IMR-90 (cell line): ENCODE data around the gene TSPAN17. TPM values are rescaled to one million over a fixed set of nuclear protein-coding genes. Genes with fewer than 3 reads are reported as not detected.

Experiments
- ATAC-seq: fragments of 200-7000 bp; cut with Tn5 transposase; 2 replicates; pipeline ENCODE4 v1.9.1; 2020; ENCODE audit warnings: low read depth, mild to moderate bottlenecking, moderate library complexity
- BruUV-seq: library from RNA; stranded (reverse); fragments of 400-500 nt; replicated peaks from 2 replicates; lab custom pipeline; 2021; lab: Mats Ljungman, UMichigan
- CTCF ChIA-PET: fragments of 300-600 bp; formaldehyde crosslinking; extraction: SDS; loops from one replicate; lab custom pipeline; 2021; ENCODE audit warnings: antibody characterized with exemption; lab: Yijun Ruan, JAX
- POLR2A ChIA-PET: fragments of 300-600 bp; sonication (Branson Sonifier 250); formaldehyde crosslinking; loops from one replicate; lab custom pipeline; 2022; ENCODE audit warnings: antibody characterized with exemption; ENCODE audit not compliant: unreplicated experiment; lab: Charles Lee
- DNase-seq: peaks from one replicate; pipeline ENCODE4 v3.0.0; 2013
- H2AFZ ChIP-seq: replicated peaks from 2 replicates; pipeline ENCODE3; 2013; ENCODE audit warnings: low read length, mild to moderate bottlenecking; ENCODE audit not compliant: poor library complexity
- H2AK5ac ChIP-seq: 2 replicates; pipeline ENCODE4 v1.6.1; 2013; ENCODE audit warnings: low read depth, low read length, inconsistent platforms
- H2AK9ac ChIP-seq: replicated peaks from 2 replicates; pipeline ENCODE3; 2013; ENCODE audit warnings: mild to moderate bottlenecking, low read depth, low read length, moderate library complexity; ENCODE audit not compliant: poor library complexity
- H2BK120ac ChIP-seq: 2 replicates; pipeline ENCODE4 v1.6.1; 2013; ENCODE audit warnings: low read depth, low read length, inconsistent platforms
- H2BK15ac ChIP-seq: 3 replicates; pipeline ENCODE4 v1.6.1; 2013; ENCODE audit warnings: low read depth, low read length, inconsistent platforms
- H2BK20ac ChIP-seq: 2 replicates; pipeline ENCODE4 v1.6.1; 2013; ENCODE audit warnings: low read depth, mild to moderate bottlenecking, inconsistent platforms, low read length, moderate library complexity
- H2BK5ac ChIP-seq: 2 replicates; pipeline ENCODE4 v1.6.1; 2013; ENCODE audit warnings: mild to moderate bottlenecking, low read depth, low read length, inconsistent platforms; ENCODE audit not compliant: poor library complexity, severe bottlenecking
- H3K14ac ChIP-seq: replicated peaks from 2 replicates; pipeline ENCODE4 v1.6.1; 2013; ENCODE audit warnings: low read depth, low read length, inconsistent platforms
- H3K18ac ChIP-seq: 2 replicates; pipeline ENCODE4 v1.6.1; 2013; ENCODE audit warnings: low read depth, low read length, control low read depth
- H3K23ac ChIP-seq: 2 replicates; pipeline ENCODE4 v1.6.1; 2013; ENCODE audit warnings: low read depth, low read length, inconsistent platforms
- H3K27ac ChIP-seq: 2 replicates; pipeline ENCODE4 v1.5.1; 2013; ENCODE audit warnings: mild to moderate bottlenecking, control low read depth, low read length; ENCODE audit not compliant: insufficient read depth
- H3K27me3 ChIP-seq: 2 replicates; pipeline ENCODE4 v1.6.1; 2013; ENCODE audit warnings: low read length; ENCODE audit not compliant: control insufficient read depth, insufficient read depth
- H3K36me3 ChIP-seq: 2 replicates; pipeline ENCODE4 v1.6.1; 2013; ENCODE audit warnings: low read length, mixed read lengths; ENCODE audit not compliant: control insufficient read depth, insufficient read depth
- H3K4ac ChIP-seq: 2 replicates; pipeline ENCODE4 v1.6.1; 2013; ENCODE audit warnings: low read depth, low read length, inconsistent platforms
- H3K4me1 ChIP-seq: 2 replicates; pipeline ENCODE4 v1.6.1; 2013; ENCODE audit warnings: low read length, mixed read lengths; ENCODE audit not compliant: control insufficient read depth, insufficient read depth
- H3K4me2 ChIP-seq: 2 replicates; pipeline ENCODE4 v1.6.1; 2013; ENCODE audit warnings: low read depth, mild to moderate bottlenecking, control low read depth, low read length, moderate library complexity
- H3K4me3 ChIP-seq: 2 replicates; pipeline ENCODE4 v1.5.1; 2013; ENCODE audit warnings: low read depth, mild to moderate bottlenecking, control low read depth, low read length, moderate library complexity; ENCODE audit not compliant: insufficient read depth
- H3K56ac ChIP-seq: 2 replicates; pipeline ENCODE4 v1.6.1; 2013; ENCODE audit warnings: low read length, inconsistent platforms; ENCODE audit not compliant: insufficient read depth; ENCODE audit errors: extremely low read depth
- H3K79me1 ChIP-seq, 2 experiments: 2 replicates each; pipeline ENCODE4 v1.6.1; 2013; ENCODE audit warnings: low read length in 2 of 2, inconsistent platforms in 1 of 2, low read depth in 1 of 2
- H3K9ac ChIP-seq: 2 replicates; pipeline ENCODE4 v1.6.1; 2013; ENCODE audit warnings: low read depth, low read length, control low read depth
- H3K9me1 ChIP-seq: 2 replicates; pipeline ENCODE4 v1.6.1; 2013; ENCODE audit warnings: low read length, inconsistent platforms; ENCODE audit not compliant: insufficient read depth
- H3K9me3 ChIP-seq: 2 replicates; pipeline ENCODE4 v1.6.1; 2013; ENCODE audit warnings: low read length; ENCODE audit not compliant: control insufficient read depth, insufficient read depth
- H4K20me1 ChIP-seq: 2 replicates; pipeline ENCODE4 v1.6.1; 2013; ENCODE audit warnings: low read length, inconsistent platforms; ENCODE audit not compliant: insufficient read depth
- H4K5ac ChIP-seq: 2 replicates; pipeline ENCODE4 v1.6.1; 2013; ENCODE audit warnings: mild to moderate bottlenecking, low read depth, low read length, control low read depth
- H4K8ac ChIP-seq, 2 experiments: 2 replicates each; pipeline ENCODE4 v1.6.1; 2013; ENCODE audit warnings: low read depth in 2 of 2, low read length in 2 of 2, control low read depth in 1 of 2, inconsistent platforms in 1 of 2
- H4K91ac ChIP-seq: 2 replicates; pipeline ENCODE4 v1.6.1; 2013; ENCODE audit warnings: low read depth, low read length, inconsistent platforms; ENCODE audit not compliant: insufficient read depth
- BHLHE40 ChIP-seq: fragments of 150-350 bp; IDR thresholded peaks from 2 replicates; pipeline ENCODE4 v1.6.1; 2016; ENCODE audit warnings: mild to moderate bottlenecking, low read depth, low read length
- CEBPB ChIP-seq: IDR thresholded peaks from 2 replicates; pipeline ENCODE4 v1.6.1; 2012; ENCODE audit warnings: low read depth, low read length, improper control_type of control experiment
- CHD1 ChIP-seq: IDR thresholded peaks from 2 replicates; pipeline ENCODE4 v1.6.1; 2012; ENCODE audit warnings: low read depth, low read length, improper control_type of control experiment
- FOS ChIP-seq: fragments of 150-350 bp; IDR thresholded peaks from 2 replicates; pipeline ENCODE4 v1.6.1; 2016; ENCODE audit warnings: low read depth, low read length
- MAFK ChIP-seq: IDR thresholded peaks from 2 replicates; pipeline ENCODE4 v1.6.1; 2012; ENCODE audit warnings: low read depth, low read length, improper control_type of control experiment
- MAZ ChIP-seq: IDR thresholded peaks from 2 replicates; pipeline ENCODE4 v1.6.1; 2012; ENCODE audit warnings: low read depth, mild to moderate bottlenecking, low read length, improper control_type of control experiment, moderate library complexity, borderline replicate concordance
- MXI1 ChIP-seq: IDR thresholded peaks from 2 replicates; pipeline ENCODE4 v1.6.1; 2012; ENCODE audit warnings: low read depth, mild to moderate bottlenecking, low read length, moderate library complexity, borderline replicate concordance
- NFE2L2 ChIP-seq: fragments of 150-350 bp; IDR thresholded peaks from 2 replicates; pipeline ENCODE4 v1.6.1; 2016; ENCODE audit warnings: low read depth, mild to moderate bottlenecking, low read length
- POLR2A ChIP-seq: IDR thresholded peaks from 2 replicates; pipeline ENCODE4 v1.6.1; 2012; ENCODE audit warnings: mild to moderate bottlenecking, low read depth, low read length
- RAD21 ChIP-seq: IDR thresholded peaks from 2 replicates; pipeline ENCODE4 v1.6.1; 2012; ENCODE audit warnings: low read length, improper control_type of control experiment
- RCOR1 ChIP-seq: IDR thresholded peaks from 2 replicates; pipeline ENCODE4 v1.6.1; 2012; ENCODE audit warnings: mild to moderate bottlenecking, low read length, improper control_type of control experiment; ENCODE audit not compliant: insufficient replicate concordance
- RFX5 ChIP-seq: IDR thresholded peaks from 2 replicates; pipeline ENCODE4 v1.8.0; 2012; ENCODE audit warnings: low read depth, mild to moderate bottlenecking, low read length, moderate library complexity
- SMC3 ChIP-seq: fragments of 150-350 bp; IDR thresholded peaks from 2 replicates; pipeline ENCODE4 v1.6.1; 2016; ENCODE audit warnings: low read depth, mild to moderate bottlenecking, antibody characterized with exemption, low read length, moderate library complexity
- WGBS, 2 experiments: methylation state at CpG; one replicate each; pipeline versions ENCODE4 v1.1.5 to v1.1.7; 2013; ENCODE audit warnings: missing lambda C conversion rate in 2 of 2; ENCODE audit not compliant: insufficient read length in 1 of 2; ENCODE audit errors: extremely low coverage in 2 of 2; 5-methylcytosine and 5-hydroxymethylcytosine counted together
- dilution Hi-C: fragments of 300-500 bp; cut with HindIII; formaldehyde crosslinking; loops from one replicate; pipeline ENCODE4 v1.14.3; 2018; ENCODE audit warnings: low sequenced_read_pairs; ENCODE audit not compliant: unreplicated experiment
- in situ Hi-C: fragments of 300-500 bp; cut with MboI; formaldehyde crosslinking; loops from 3 replicates; pipeline ENCODE4 v1.14.3; 2019; ENCODE audit warnings: low sequenced_read_pairs, inconsistent platforms, mixed read lengths
- intact Hi-C: fragments of 100-400 bp; cut with micrococcal nuclease; formaldehyde crosslinking; loops from 2 replicates; pipeline ENCODE4 v1.10.0; 2022
- polyA plus RNA-seq, 3 experiments: library from polyadenylated mRNA; depleted of rRNA; stranded (reverse); fragments of >200 nt; gene quantifications; 2 replicates each; pipeline ENCODE4 v1.2.3, GENCODE V29; 2012; ENCODE audit warnings: low replicate concordance in 1 of 3
- total RNA-seq: library from RNA; depleted of rRNA; stranded (reverse); fragments of >200 nt; gene quantifications from 2 replicates; pipeline ENCODE4 v1.2.3, GENCODE V29; 2012
- TF ChIP-seq, protein P1 (sequence below): fragments of 150-350 bp; IDR thresholded peaks from 2 replicates; pipeline ENCODE4 v1.6.1; 2017; ENCODE audit warnings: mild to moderate bottlenecking, antibody characterized with exemption, low read length, low read depth
- TF ChIP-seq, protein P2 (sequence below): conservative IDR thresholded peaks from 2 replicates; pipeline ENCODE4 v1.5.1; 2012; ENCODE audit warnings: mild to moderate bottlenecking, low read depth, low read length, improper control_type of control experiment
- TF ChIP-seq, protein P3 (sequence below): fragments of 150-350 bp; IDR thresholded peaks from 2 replicates; pipeline ENCODE4 v1.6.1; 2016; ENCODE audit warnings: low read depth, mild to moderate bottlenecking, low read length, moderate library complexity, borderline replicate concordance

The TSPAN17 gene
- total and polyA plus RNA-seq, 2 of the 4 experiments (the other 2 are of a cell fraction): 34.2 to 41.6 TPM

DNA sequence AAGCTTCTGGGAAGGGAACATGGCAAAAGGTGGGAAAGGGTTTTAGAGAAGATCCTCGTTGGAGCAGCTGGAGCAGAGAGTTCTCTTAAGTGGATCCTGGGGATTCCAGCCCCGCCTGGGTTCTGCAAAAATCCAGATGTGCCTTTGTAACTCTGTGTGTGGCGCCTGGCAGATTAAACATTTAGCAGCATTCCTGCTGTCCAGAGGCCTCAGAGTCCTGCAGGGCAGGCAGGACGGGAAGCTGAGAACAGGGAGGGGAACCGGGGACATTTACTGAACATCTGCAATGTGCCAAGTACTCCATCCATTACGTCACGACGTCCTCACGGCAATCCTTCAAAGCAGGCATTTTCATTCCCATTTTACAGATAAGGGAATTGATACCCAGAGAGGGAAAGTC, 10.9 kb upstream of the TSPAN17 start:
- no peaks in the 10 kb centered on the region for H3K36me3 ChIP-seq
- peaks cover 5% of the 10 kb centered on the region for H3K9me3 ChIP-seq
- H2BK15ac ChIP-seq: no peak overlapping the region
- no peak overlapping the region for H3K4ac ChIP-seq
- no peaks in the 10 kb centered on the region for H3K9me1 ChIP-seq
- no peak overlapping the region for H4K5ac ChIP-seq
- peaks cover 70% of the 10 kb centered on the region for H3K27me3 ChIP-seq
- dilution Hi-C loops: no loop called here
- no peak overlapping the region for H3K23ac ChIP-seq
- H3K14ac ChIP-seq: no peak overlapping the region
- H3K4me3 ChIP-seq: no peak overlapping the region
- no peaks in the 10 kb centered on the region; the same call in 1 of the 2 replicates for H3K4me1 ChIP-seq
- no peak overlapping the region for H2AK9ac ChIP-seq
- no peaks in the 10 kb centered on the region for H4K20me1 ChIP-seq
- no peak overlapping the region for H3K27ac ChIP-seq
- no peaks in the 10 kb centered on the region for H3K79me1 ChIP-seq
- H2AK5ac ChIP-seq: no peak overlapping the region
- in situ Hi-C loops: no loop called here
- no peak overlapping the region for H3K9ac ChIP-seq
- TF ChIP-seq MAFK (no peak), NFE2L2 (no peak), POLR2A (no peak), BHLHE40 (no peak), CEBPB (no peak), CHD1 (no peak), MAZ (no peak), RFX5 (no peak), RAD21 (no peak), RCOR1 (no peak), MXI1 (no peak), FOS (no peak), SMC3 (no peak)
- TF ChIP-seq, protein P1, sequence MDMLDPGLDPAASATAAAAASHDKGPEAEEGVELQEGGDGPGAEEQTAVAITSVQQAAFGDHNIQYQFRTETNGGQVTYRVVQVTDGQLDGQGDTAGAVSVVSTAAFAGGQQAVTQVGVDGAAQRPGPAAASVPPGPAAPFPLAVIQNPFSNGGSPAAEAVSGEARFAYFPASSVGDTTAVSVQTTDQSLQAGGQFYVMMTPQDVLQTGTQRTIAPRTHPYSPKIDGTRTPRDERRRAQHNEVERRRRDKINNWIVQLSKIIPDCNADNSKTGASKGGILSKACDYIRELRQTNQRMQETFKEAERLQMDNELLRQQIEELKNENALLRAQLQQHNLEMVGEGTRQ: no peak
- TF ChIP-seq, protein P2, sequence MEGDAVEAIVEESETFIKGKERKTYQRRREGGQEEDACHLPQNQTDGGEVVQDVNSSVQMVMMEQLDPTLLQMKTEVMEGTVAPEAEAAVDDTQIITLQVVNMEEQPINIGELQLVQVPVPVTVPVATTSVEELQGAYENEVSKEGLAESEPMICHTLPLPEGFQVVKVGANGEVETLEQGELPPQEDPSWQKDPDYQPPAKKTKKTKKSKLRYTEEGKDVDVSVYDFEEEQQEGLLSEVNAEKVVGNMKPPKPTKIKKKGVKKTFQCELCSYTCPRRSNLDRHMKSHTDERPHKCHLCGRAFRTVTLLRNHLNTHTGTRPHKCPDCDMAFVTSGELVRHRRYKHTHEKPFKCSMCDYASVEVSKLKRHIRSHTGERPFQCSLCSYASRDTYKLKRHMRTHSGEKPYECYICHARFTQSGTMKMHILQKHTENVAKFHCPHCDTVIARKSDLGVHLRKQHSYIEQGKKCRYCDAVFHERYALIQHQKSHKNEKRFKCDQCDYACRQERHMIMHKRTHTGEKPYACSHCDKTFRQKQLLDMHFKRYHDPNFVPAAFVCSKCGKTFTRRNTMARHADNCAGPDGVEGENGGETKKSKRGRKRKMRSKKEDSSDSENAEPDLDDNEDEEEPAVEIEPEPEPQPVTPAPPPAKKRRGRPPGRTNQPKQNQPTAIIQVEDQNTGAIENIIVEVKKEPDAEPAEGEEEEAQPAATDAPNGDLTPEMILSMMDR: no peak
- TF ChIP-seq, protein P3, sequence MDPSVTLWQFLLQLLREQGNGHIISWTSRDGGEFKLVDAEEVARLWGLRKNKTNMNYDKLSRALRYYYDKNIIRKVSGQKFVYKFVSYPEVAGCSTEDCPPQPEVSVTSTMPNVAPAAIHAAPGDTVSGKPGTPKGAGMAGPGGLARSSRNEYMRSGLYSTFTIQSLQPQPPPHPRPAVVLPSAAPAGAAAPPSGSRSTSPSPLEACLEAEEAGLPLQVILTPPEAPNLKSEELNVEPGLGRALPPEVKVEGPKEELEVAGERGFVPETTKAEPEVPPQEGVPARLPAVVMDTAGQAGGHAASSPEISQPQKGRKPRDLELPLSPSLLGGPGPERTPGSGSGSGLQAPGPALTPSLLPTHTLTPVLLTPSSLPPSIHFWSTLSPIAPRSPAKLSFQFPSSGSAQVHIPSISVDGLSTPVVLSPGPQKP: no peak
- DNase-seq (no peak), ATAC-seq (peak; percentile 63)
- POLR2A ChIA-PET: no interaction called here
- H2BK20ac ChIP-seq: no peak overlapping the region
- H2BK5ac ChIP-seq: no peak overlapping the region
- CTCF ChIA-PET: interaction anchor here (0.6 to 0.8 kb wide), 2 partner anchors 24 to 312 kb away, joined by 3 to 5 read pairs; no protein-coding TSS in a partner anchor
- H2AFZ ChIP-seq: peak overlapping the region; percentile 24
- H4K91ac ChIP-seq: no peak overlapping the region
- no TSS peak for BruUV-seq
- 7% methylated on average over 5 of the region's 9 CpGs; no CpG with 5 or more reads in 1 of the 2 experiments for WGBS, 2 experiments
- intact Hi-C loops: no loop called here
- H3K4me2 ChIP-seq: no peak overlapping the region
- no peak overlapping the region for H3K18ac ChIP-seq
- H4K8ac ChIP-seq: no peak overlapping the region
- H3K56ac ChIP-seq: no peak overlapping the region
- no peak overlapping the region for H2BK120ac ChIP-seq
